DMS153 treated with DMSO at 0.1 percent for 48 hours (cell line): ENCODE data around the gene TBCD.
"Not testable (repeated sequence)": the region's sequence is repeated elsewhere in the genome, so short reads cannot be mapped to it uniquely, and the experiment has no call there.

Experiments used
- DNase-seq: peaks from one replicate; lab custom pipeline; 2025; ENCODE audit not compliant: unreplicated experiment; lab: John Stamatoyannopoulos, UW

Gene TBCD

GRCh38 chr17:82729479-82730260, 22.2 kb upstream of the TBCD start:
- no peak for DNase-seq

GRCh38 chr17:82732118-82732743, 19.6 kb upstream of the TBCD start:
- DNase-seq: no peak

- DNase-seq: no peak
These were observed 16.6 kb upstream of the TBCD start, which contains the start of gene FN3K for GRCh38 chr17:82734987-82735866. Gene FN3K, plus strand, starts transcription at chr17:82735615. Its CDS starts 22 bp downstream, at chr17:82735637.

- no peak for DNase-seq
These were observed 15.2 kb upstream of the TBCD start for GRCh38 chr17:82736511-82737185.

- DNase-seq: no peak
These were observed 13.6 kb upstream of the TBCD start for GRCh38 chr17:82737967-82738877.

- no peak for DNase-seq
These were observed 10.7 kb upstream of the TBCD start for GRCh38 chr17:82740906-82741759.

GRCh38 chr17:82743344-82744219, 8.3 kb upstream of the TBCD start:
- no peak for DNase-seq

GRCh38 chr17:82744736-82745135, 7.1 kb upstream of the TBCD start:
- DNase-seq: not testable (repeated sequence)

- DNase-seq: no peak
These were observed 6.3 kb upstream of the TBCD start for GRCh38 chr17:82745524-82745923.

- no peak for DNase-seq
These were observed 3.1 kb upstream of the TBCD start for GRCh38 chr17:82748756-82749155.

- DNase-seq: no peak
These were observed 1.5 kb upstream of the TBCD start for GRCh38 chr17:82750241-82750908.

- no peak for DNase-seq
These were observed 694 bp upstream of the TBCD start for GRCh38 chr17:82751171-82751570.

GRCh38 chr17:82752371-82753200, 721 bp downstream of the TBCD start:
- DNase-seq: no peak

- no peak for DNase-seq
These were observed 1.3 kb downstream of the TBCD start for GRCh38 chr17:82753201-82753464.

GRCh38 chr17:82754297-82755208, 2.7 kb downstream of the TBCD start:
- DNase-seq: no peak

GRCh38 chr17:82756166-82756565, 4.3 kb downstream of the TBCD start:
- DNase-seq: no peak
